Panc1 (cell line): ENCODE measurements around the gene STAM2. TPM values are rescaled to one million over a fixed set of nuclear protein-coding genes. Genes with fewer than 3 reads are reported as not detected.

Experiments
- ATAC-seq: fragments of 200-7000 bp; cut with Tn5 transposase; 2 replicates; pipeline ENCODE4 v1.9.1; 2020; ENCODE audit warnings: mild to moderate bottlenecking, moderate library complexity
- BruUV-seq: library from RNA; stranded (reverse); fragments of 400-500 nt; replicated peaks from 2 replicates; lab custom pipeline; 2021; lab: Mats Ljungman, UMichigan
- CTCF ChIA-PET: fragments of 300-600 bp; sonication (Branson Sonifier 250); formaldehyde crosslinking; loops from one replicate; lab custom pipeline; 2022; ENCODE audit warnings: antibody characterized with exemption; lab: Charles Lee
- POLR2A ChIA-PET: fragments of 300-600 bp; sonication (Branson Sonifier 250); formaldehyde crosslinking; loops from one replicate; lab custom pipeline; 2022; ENCODE audit warnings: antibody characterized with exemption; lab: Charles Lee
- DNase-seq: peaks from one replicate; pipeline ENCODE4 v3.0.0-alpha.2; 2010; ENCODE audit warnings: low read depth, low spot score
- H3K27ac ChIP-seq: 2 replicates; pipeline ENCODE4 v1.5.1; 2011; ENCODE audit warnings: mild to moderate bottlenecking, low read length, inconsistent platforms
- H3K27me3 ChIP-seq: fragments of 200-500 bp; sonication (Bioruptor generic); 2 replicates; pipeline ENCODE4 v1.6.0; 2014; ENCODE audit warnings: low read length, inconsistent platforms; ENCODE audit not compliant: control insufficient read depth, insufficient read depth
- H3K36me3 ChIP-seq: fragments of 200-500 bp; sonication (Bioruptor generic); 2 replicates; pipeline ENCODE4 v1.5.1; 2014; ENCODE audit warnings: inconsistent platforms, mild to moderate bottlenecking, low read length, moderate library complexity; ENCODE audit not compliant: control insufficient read depth, insufficient read depth
- H3K4me1 ChIP-seq: 2 replicates; pipeline ENCODE4 v1.5.1; 2011; ENCODE audit warnings: inconsistent platforms, mild to moderate bottlenecking, low read length, moderate library complexity; ENCODE audit not compliant: control insufficient read depth, insufficient read depth
- H3K4me3 ChIP-seq, 2 experiments: 2 replicates each; pipeline ENCODE4 v1.5.1; 2011 to 2012; ENCODE audit warnings: low read depth in 2 of 2, low read length in 2 of 2, mild to moderate bottlenecking in 2 of 2, inconsistent platforms in 1 of 2, moderate library complexity in 1 of 2
- H3K9me3 ChIP-seq: fragments of 200-500 bp; sonication (Bioruptor generic); 2 replicates; pipeline ENCODE4 v1.5.1; 2014; ENCODE audit warnings: low read depth, mild to moderate bottlenecking, inconsistent platforms, low read length, moderate library complexity; ENCODE audit not compliant: control insufficient read depth, insufficient read depth
- POLR2AphosphoS5 ChIP-seq: IDR thresholded peaks from 2 replicates; pipeline ENCODE4 v1.6.1; 2012; ENCODE audit warnings: mild to moderate bottlenecking, low read depth, low read length, moderate library complexity
- SIN3A ChIP-seq: IDR thresholded peaks from 2 replicates; pipeline ENCODE4 v1.6.1; 2012; ENCODE audit warnings: low read depth, mild to moderate bottlenecking, low read length, moderate library complexity, borderline replicate concordance; ENCODE audit not compliant: insufficient read depth
- TCF7L2 ChIP-seq: IDR thresholded peaks from 2 replicates; pipeline ENCODE4 v1.6.1; 2011; ENCODE audit warnings: mild to moderate bottlenecking, low read depth, low read length, inconsistent platforms
- in situ Hi-C: cut with HindIII; loops from 2 replicates; pipeline ENCODE4 v1.10.0; 2016; ENCODE audit warnings: low sequenced_read_pairs, low pct_unique_long_range_greater_than_20kb
- intact Hi-C: fragments of 100-400 bp; cut with micrococcal nuclease; formaldehyde crosslinking; loops from one replicate; pipeline ENCODE4 v1.10.0; 2022; ENCODE audit not compliant: unreplicated experiment
- total RNA-seq: library from RNA; stranded (reverse); gene quantifications from one replicate; pipeline ENCODE4 v1.2.1, GENCODE V29; 2021; ENCODE audit not compliant: unreplicated experiment
- TF ChIP-seq, protein P1 (sequence below): fragments of 450-650 bp; IDR thresholded peaks from 2 replicates; pipeline ENCODE4 v1.5.1; 2017; ENCODE audit warnings: mild to moderate bottlenecking
- TF ChIP-seq, protein P2 (sequence below), 2 experiments: IDR thresholded peaks; 2 replicates each; pipeline ENCODE4 v1.6.1; 2011 to 2012; ENCODE audit warnings: low read depth in 2 of 2, control low read depth in 1 of 2, low read length in 1 of 2, mild to moderate bottlenecking in 1 of 2, moderate library complexity in 1 of 2; ENCODE audit not compliant: insufficient read depth in 1 of 2

The STAM2 gene
- total RNA-seq, 1 experiment from 2014 or later: 29.1 TPM

DNA sequence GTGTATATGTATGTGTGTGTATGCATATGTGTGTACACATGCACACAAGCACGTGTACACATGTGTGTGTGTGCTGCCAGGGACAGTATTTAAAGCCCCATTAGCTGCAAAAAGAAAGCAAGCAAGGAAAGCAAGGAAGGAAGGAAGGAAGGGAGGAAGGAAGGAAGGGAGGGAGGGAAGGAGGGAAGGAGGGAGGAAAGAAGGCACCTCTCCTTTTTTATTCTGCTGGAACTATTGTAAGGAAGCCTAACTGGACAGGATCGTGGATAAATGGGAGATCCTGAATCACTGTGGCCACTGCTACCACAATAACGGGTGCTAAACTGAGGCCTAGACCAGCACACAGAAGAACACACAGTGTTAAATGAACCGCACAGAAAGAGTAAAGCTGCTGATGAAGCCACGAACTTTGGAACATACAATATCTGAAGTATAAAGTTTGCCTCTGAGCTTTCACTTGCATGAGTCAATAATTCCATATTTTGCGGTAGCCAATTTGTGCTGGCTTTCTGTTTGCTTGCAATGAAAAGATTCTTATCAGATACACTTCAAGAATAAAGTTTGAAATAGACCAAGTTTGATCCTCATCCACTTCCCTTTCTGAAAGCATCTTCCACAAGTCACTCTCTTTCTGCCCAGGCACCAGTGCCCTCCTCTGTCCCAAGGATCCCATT lies 92.2 kb downstream of the STAM2 start:
- TF ChIP-seq, protein P1, sequence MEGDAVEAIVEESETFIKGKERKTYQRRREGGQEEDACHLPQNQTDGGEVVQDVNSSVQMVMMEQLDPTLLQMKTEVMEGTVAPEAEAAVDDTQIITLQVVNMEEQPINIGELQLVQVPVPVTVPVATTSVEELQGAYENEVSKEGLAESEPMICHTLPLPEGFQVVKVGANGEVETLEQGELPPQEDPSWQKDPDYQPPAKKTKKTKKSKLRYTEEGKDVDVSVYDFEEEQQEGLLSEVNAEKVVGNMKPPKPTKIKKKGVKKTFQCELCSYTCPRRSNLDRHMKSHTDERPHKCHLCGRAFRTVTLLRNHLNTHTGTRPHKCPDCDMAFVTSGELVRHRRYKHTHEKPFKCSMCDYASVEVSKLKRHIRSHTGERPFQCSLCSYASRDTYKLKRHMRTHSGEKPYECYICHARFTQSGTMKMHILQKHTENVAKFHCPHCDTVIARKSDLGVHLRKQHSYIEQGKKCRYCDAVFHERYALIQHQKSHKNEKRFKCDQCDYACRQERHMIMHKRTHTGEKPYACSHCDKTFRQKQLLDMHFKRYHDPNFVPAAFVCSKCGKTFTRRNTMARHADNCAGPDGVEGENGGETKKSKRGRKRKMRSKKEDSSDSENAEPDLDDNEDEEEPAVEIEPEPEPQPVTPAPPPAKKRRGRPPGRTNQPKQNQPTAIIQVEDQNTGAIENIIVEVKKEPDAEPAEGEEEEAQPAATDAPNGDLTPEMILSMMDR: no peak
- TF ChIP-seq POLR2AphosphoS5: no peak
- TF ChIP-seq SIN3A: no peak
- TF ChIP-seq, protein P2, sequence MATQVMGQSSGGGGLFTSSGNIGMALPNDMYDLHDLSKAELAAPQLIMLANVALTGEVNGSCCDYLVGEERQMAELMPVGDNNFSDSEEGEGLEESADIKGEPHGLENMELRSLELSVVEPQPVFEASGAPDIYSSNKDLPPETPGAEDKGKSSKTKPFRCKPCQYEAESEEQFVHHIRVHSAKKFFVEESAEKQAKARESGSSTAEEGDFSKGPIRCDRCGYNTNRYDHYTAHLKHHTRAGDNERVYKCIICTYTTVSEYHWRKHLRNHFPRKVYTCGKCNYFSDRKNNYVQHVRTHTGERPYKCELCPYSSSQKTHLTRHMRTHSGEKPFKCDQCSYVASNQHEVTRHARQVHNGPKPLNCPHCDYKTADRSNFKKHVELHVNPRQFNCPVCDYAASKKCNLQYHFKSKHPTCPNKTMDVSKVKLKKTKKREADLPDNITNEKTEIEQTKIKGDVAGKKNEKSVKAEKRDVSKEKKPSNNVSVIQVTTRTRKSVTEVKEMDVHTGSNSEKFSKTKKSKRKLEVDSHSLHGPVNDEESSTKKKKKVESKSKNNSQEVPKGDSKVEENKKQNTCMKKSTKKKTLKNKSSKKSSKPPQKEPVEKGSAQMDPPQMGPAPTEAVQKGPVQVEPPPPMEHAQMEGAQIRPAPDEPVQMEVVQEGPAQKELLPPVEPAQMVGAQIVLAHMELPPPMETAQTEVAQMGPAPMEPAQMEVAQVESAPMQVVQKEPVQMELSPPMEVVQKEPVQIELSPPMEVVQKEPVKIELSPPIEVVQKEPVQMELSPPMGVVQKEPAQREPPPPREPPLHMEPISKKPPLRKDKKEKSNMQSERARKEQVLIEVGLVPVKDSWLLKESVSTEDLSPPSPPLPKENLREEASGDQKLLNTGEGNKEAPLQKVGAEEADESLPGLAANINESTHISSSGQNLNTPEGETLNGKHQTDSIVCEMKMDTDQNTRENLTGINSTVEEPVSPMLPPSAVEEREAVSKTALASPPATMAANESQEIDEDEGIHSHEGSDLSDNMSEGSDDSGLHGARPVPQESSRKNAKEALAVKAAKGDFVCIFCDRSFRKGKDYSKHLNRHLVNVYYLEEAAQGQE (IDR thresholded peaks at IDR 0.05; ENCODE audit: insufficient read depth in 1 of 2, low read depth in 2 of 2, low read length in 1 of 2): no peak
- TF ChIP-seq TCF7L2: no peak
- Histone ChIP-seq H3K4me3 (no peak overlapping the region), H3K27ac (no peak overlapping the region), H3K36me3 (no peaks in the 10 kb centered on the region), H3K9me3 (no peaks in the 10 kb centered on the region), H3K27me3 (no peaks in the 10 kb centered on the region), H3K4me1 (no peaks in the 10 kb centered on the region)
- BruUV-seq: no TSS peak
- ChIA-PET CTCF (no interaction called here), POLR2A (interaction anchor here (0.5 kb wide), 1 partner anchor 795 kb away, joined by 3 read pairs; no protein-coding TSS in a partner anchor)
- ATAC-seq (no peak), DNase-seq (no peak)
- intact Hi-C loops (no loop called here), in situ Hi-C loops (no loop called here)

DNA sequence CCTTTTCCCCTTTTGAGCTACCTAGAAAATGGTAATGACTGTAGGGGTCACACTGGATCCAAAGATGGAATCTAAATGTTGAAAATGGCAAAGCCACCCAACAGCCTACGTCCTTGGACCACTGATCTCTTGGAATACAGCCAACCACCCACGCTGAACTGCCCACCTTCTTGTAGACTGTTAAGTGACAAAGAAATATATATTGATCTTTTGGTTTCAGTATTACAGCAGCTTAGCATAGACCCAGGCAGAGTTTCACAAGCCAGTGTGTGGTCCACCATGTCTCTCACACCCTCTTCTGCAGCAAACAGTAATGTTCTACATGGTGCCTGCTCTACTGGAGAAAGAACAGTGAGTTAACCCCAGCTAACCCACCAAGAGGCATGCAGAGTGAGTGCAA lies 96.9 kb downstream of the STAM2 start:
- intact Hi-C loops: no loop called here
- ChIA-PET POLR2A (no interaction called here), CTCF (no interaction called here)

More for the DNA sequence above, 96.9 kb downstream of the STAM2 start:
- Histone ChIP-seq H3K4me1 (no peaks in the 10 kb centered on the region), H3K27me3 (no peaks in the 10 kb centered on the region), H3K27ac (no peak overlapping the region), H3K4me3 (no peak overlapping the region), H3K36me3 (no peaks in the 10 kb centered on the region), H3K9me3 (no peaks in the 10 kb centered on the region)
- no TSS peak for BruUV-seq
- in situ Hi-C loops: no loop called here
- no peak for DNase-seq
- no peak for ATAC-seq
- TF ChIP-seq TCF7L2 (no peak), SIN3A (no peak), POLR2AphosphoS5 (no peak)
- TF ChIP-seq, protein P1: no peak
- TF ChIP-seq, protein P2 (IDR thresholded peaks at IDR 0.05; ENCODE audit: insufficient read depth in 1 of 2, low read depth in 2 of 2, low read length in 1 of 2): no peak
